GM19397 (cell line): Measurements from ENCODE around the gene TSPAN13.

Source experiments
- ATAC-seq: cut with Tn5 transposase; IDR thresholded peaks from one replicate; pipeline ENCODE4 v1.9.1; 2021; ENCODE audit warnings: mild to moderate bottlenecking, moderate library complexity; ENCODE audit not compliant: unreplicated experiment

TSPAN13 gene

GRCh38 chr7:16811551-16811950 lies 58.0 kb downstream of the TSPAN13 start:
- no peak for ATAC-seq

DNA sequence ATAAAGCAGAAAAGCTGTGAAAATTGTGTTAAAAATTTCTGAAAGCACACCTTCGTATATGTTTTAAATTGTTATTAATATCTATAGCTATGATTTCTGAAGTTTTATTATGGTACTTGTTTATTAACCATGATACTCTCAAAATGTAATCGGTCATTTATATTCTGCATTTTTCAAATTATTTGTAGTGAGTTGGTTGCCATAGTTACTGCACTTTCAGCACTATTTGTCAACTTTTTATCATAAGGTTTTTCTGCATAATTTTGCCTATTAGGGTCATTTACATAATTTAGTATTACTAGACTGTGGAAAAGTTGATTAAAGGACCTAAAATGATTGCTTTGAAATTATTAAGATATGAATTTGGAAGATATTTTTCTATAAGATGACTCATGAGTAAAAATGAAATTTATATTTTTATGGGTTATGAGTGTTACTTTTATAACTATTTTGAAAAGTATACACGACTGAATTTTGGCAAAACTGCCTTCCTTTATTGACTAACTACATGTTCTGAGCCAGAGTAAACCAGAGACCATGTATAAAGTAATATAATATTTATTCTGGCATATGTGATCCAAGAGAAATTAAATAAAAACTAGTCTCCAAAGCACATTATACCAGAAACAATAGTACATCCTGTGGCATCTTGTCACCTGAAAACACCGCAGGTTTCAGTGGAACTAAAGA lies 59.1 kb downstream of the TSPAN13 start:
- ATAC-seq, result no peak

GRCh38 chr7:16813232-16813616 lies 59.7 kb downstream of the TSPAN13 start:
- no peak for ATAC-seq

- ATAC-seq, result no peak
Measured at GRCh38 chr7:16815001-16815400, 61.4 kb downstream of the TSPAN13 start.

DNA sequence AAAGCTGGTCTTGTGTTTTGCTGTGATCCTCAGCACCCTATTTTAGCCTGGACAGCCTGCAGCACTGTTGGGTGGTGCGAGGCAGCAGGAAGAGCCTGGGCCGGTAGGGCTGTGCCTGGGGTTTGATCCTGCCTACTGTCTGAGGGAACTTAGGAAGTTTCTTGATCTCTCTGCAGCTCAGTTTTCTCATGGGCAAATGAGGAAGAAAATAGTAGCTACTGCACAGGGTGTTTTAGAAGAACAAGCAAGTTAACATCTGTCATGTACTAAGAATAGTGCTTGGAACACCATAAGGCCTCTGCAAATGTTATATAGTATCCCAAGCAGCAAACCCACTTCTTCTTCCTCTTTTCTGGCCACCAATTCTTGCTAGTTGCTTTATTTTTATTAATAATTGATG lies 63.3 kb downstream of the TSPAN13 start:
- ATAC-seq, result no peak

DNA sequence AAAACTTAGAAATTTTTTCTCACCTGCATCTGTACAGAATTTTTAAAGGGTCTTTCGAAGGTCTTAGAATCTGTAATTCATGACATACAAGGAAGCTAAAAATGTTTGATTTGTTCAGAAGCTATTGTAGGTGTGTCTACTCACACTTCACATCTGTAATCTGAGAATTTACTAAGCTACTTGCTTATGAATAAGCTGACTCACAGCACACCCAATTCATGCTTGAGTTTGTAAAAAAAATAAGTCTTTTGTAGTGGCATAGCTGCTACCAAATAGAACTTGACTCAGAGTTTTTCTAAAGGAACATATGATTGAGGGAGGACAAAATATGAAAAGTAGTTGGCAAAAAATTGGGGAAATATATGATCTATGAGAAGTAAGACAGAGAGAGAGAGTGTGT lies 64.0 kb downstream of the TSPAN13 start:
- ATAC-seq, result no peak

DNA sequence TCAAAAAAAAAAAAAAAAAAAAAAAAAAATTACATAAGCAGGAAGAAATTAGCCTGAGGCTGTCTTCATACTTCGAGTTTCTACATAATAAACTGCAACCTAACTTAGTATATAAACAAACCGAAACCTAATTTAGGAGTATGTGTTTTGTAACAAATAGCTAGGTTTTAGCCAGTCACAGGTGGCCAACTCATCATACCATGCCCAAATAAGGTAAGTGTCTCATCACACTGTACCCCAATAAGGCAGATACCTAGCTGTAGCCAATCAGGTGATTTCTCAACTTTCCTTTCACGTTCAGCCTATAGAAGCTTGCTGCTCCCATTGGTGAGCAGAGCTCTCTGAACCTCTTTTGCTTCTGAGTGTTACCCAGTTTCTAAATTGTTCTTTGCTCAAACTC lies 65.2 kb downstream of the TSPAN13 start:
- ATAC-seq, result no peak

GRCh38 chr7:16822029-16822428 lies 68.5 kb downstream of the TSPAN13 start:
- ATAC-seq, result no peak

GRCh38 chr7:16826060-16826459 lies 72.5 kb downstream of the TSPAN13 start:
- no peak for ATAC-seq

GRCh38 chr7:16833373-16833772 lies 79.8 kb downstream of the TSPAN13 start:
- ATAC-seq, result no peak
